ENCODE measurements around the gene SNX8. TPM values are rescaled to one million over a fixed set of nuclear protein-coding genes. Genes with fewer than 3 reads are reported as not detected.

Gene SNX8
- total and polyA plus RNA-seq, 2 experiments from 2014 or later: 6.3 to 12.8 TPM

GRCh38 chr7:2232766-2233520 lies 81.3 kb downstream of the SNX8 start, which contains the start of gene MAD1L1:
Gene MAD1L1 (minus strand): TSS chr7:2232945. CDS start chr7:2230133, 2,812 bp downstream.
- Histone ChIP-seq H3K36me3 (peaks cover 13% of the 10 kb centered on the region), H3K27me3 (no peaks in the 10 kb centered on the region), H3K4me3 (peak within 1 kb of the TSS; percentile 79), H3K27ac (peak within 1 kb of the TSS; percentile 81), H3K4me1 (ENCODE audit: low read depth) (peaks cover 8% of the 10 kb centered on the region), H3K9me3 (ENCODE audit: low read depth) (no peaks in the 10 kb centered on the region)
- TF ChIP-seq CTCF (IDR thresholded peaks at IDR 0.05; ENCODE audit: low read depth, low read length): no peak
- peak; percentile 94 to 95 for DNase-seq (ENCODE audit: low read depth in 1 of 2, low spot score in 1 of 2)

- peaks cover 13% of the 10 kb centered on the region for H3K36me3 ChIP-seq
- peak overlapping the region; percentile 81 for H3K27ac ChIP-seq
- peak in 1 of 2 donors; percentile 57 for DNase-seq (ENCODE audit: low read depth in 1 of 2, low spot score in 1 of 2)
- H3K4me3 ChIP-seq: peak overlapping the region; percentile 79
- no peaks in the 10 kb centered on the region for H3K9me3 ChIP-seq (ENCODE audit: low read depth)
- H3K27me3 ChIP-seq: no peaks in the 10 kb centered on the region
- peaks cover 8% of the 10 kb centered on the region for H3K4me1 ChIP-seq (ENCODE audit: low read depth)
- TF ChIP-seq CTCF (IDR thresholded peaks at IDR 0.05; ENCODE audit: low read depth, low read length): no peak
Measured at GRCh38 chr7:2231992-2232765, 82.1 kb downstream of the SNX8 start.

- H3K4me3 ChIP-seq: no peak overlapping the region
- no peak for DNase-seq (ENCODE audit: low read depth in 1 of 2, low spot score in 1 of 2)
- H3K9me3 ChIP-seq (ENCODE audit: low read depth): no peaks in the 10 kb centered on the region
- no peak for TF ChIP-seq CTCF (IDR thresholded peaks at IDR 0.05; ENCODE audit: low read depth, low read length)
- H3K4me1 ChIP-seq (ENCODE audit: low read depth): peaks cover 8% of the 10 kb centered on the region
- H3K36me3 ChIP-seq: peaks cover 17% of the 10 kb centered on the region
- H3K27ac ChIP-seq: no peak overlapping the region
- H3K27me3 ChIP-seq: no peaks in the 10 kb centered on the region
Measured at GRCh38 chr7:2230882-2231281, 83.4 kb downstream of the SNX8 start.

- peaks cover 14% of the 10 kb centered on the region for H3K36me3 ChIP-seq
- H3K9me3 ChIP-seq (ENCODE audit: low read depth): no peaks in the 10 kb centered on the region
- TF ChIP-seq CTCF (IDR thresholded peaks at IDR 0.05; ENCODE audit: low read depth, low read length): no peak
- H3K27me3 ChIP-seq: no peaks in the 10 kb centered on the region
- H3K4me3 ChIP-seq: no peak overlapping the region
- peaks cover 8% of the 10 kb centered on the region for H3K4me1 ChIP-seq (ENCODE audit: low read depth)
- no peak overlapping the region for H3K27ac ChIP-seq
- DNase-seq (ENCODE audit: low read depth in 1 of 2, low spot score in 1 of 2): no peak
Measured at GRCh38 chr7:2230226-2230625, 84.0 kb downstream of the SNX8 start.

- no peak for DNase-seq (ENCODE audit: low read depth in 1 of 2, low spot score in 1 of 2)
- peaks cover 11% of the 10 kb centered on the region for H3K36me3 ChIP-seq
- no peaks in the 10 kb centered on the region for H3K27me3 ChIP-seq
- no peak for TF ChIP-seq CTCF (IDR thresholded peaks at IDR 0.05; ENCODE audit: low read depth, low read length)
- H3K9me3 ChIP-seq (ENCODE audit: low read depth): no peaks in the 10 kb centered on the region
- no peak overlapping the region for H3K27ac ChIP-seq
- no peak overlapping the region for H3K4me3 ChIP-seq
- H3K4me1 ChIP-seq (ENCODE audit: low read depth): peaks cover 8% of the 10 kb centered on the region
Measured at GRCh38 chr7:2229467-2229866, 84.8 kb downstream of the SNX8 start.

All from cardiac muscle cell (in vitro differentiated cells and primary cell).